OCI-LY7 (cell line): ENCODE data around the gene SYT13.

Experiments
- EZH2phosphoT487 ChIP-seq: fragments of 200-600 bp; sonication (generic); IDR thresholded peaks from 2 replicates; pipeline ENCODE4 v1.6.1; 2018; ENCODE audit warnings: low read depth, borderline replicate concordance, mild to moderate bottlenecking, mixed run types, antibody characterized with exemption, low read length, moderate library complexity, mixed read lengths
- TF ChIP-seq, protein P1 (sequence below): fragments of 200-600 bp; sonication (generic); conservative IDR thresholded peaks from 2 replicates; pipeline ENCODE4 v1.5.1; 2014; ENCODE audit warnings: mild to moderate bottlenecking, antibody characterized with exemption, low read length, moderate library complexity, mixed read lengths

DNA sequence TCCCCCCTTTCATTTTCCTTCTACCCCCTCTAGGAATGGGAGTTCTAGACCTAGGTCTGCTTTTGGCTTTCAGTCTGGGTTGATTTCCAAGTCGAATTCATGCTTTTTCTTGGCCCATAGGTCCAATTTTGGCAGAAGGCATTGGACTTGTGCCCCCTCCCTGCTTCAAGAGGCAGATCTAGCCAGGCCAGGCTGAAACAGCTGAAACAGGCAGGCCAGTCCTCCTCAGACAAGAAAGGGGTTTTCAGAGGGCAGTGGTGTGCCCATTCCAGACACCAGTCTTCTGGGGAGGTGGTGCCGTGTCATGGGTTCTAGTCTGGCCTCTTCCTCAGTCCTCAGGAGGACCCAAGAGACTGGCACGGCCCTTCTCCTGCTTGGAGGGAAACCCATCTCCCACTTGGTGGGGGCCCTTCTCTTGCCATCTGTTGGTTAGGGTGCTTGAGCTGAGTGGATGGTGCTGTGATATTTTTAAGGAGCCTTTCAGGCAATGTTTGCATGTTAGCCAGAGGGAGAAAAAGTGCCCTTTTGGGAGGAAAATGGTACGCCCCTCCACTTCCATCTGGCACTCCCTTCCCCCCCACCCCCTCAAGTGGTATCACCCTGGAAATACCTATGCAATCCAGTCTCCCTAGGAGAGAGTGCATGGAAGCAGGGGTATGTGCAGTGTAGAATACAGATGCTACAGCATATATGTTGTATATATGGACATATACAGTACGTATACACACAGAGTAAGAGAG is 53.6 kb downstream of the SYT13 start:
- TF ChIP-seq, protein P1, sequence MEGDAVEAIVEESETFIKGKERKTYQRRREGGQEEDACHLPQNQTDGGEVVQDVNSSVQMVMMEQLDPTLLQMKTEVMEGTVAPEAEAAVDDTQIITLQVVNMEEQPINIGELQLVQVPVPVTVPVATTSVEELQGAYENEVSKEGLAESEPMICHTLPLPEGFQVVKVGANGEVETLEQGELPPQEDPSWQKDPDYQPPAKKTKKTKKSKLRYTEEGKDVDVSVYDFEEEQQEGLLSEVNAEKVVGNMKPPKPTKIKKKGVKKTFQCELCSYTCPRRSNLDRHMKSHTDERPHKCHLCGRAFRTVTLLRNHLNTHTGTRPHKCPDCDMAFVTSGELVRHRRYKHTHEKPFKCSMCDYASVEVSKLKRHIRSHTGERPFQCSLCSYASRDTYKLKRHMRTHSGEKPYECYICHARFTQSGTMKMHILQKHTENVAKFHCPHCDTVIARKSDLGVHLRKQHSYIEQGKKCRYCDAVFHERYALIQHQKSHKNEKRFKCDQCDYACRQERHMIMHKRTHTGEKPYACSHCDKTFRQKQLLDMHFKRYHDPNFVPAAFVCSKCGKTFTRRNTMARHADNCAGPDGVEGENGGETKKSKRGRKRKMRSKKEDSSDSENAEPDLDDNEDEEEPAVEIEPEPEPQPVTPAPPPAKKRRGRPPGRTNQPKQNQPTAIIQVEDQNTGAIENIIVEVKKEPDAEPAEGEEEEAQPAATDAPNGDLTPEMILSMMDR, result no peak
- no peak for TF ChIP-seq EZH2phosphoT487
